Neural progenitor cell (in vitro differentiated cells): Measurements from ENCODE around the gene RHBG. TPM values are rescaled to one million over a fixed set of nuclear protein-coding genes. Genes with fewer than 3 reads are reported as not detected.

ENCODE experiments used
- DNase-seq: peaks from one replicate; pipeline ENCODE4 v3.0.0-alpha.2; 2016; ENCODE audit warnings: low spot score
- H2AFZ ChIP-seq: fragments of 200-600 bp; sonication (generic); replicated peaks from 2 replicates; pipeline ENCODE4 v1.6.1; 2016; ENCODE audit warnings: antibody characterized with exemption
- H3F3A ChIP-seq: fragments of 200-600 bp; sonication (generic); 2 replicates; pipeline ENCODE4 v1.6.1; 2016; ENCODE audit warnings: antibody characterized with exemption, low read depth
- H3K27ac ChIP-seq: fragments of 200-600 bp; sonication (generic); 2 replicates; pipeline ENCODE4 v1.5.1; 2016; ENCODE audit warnings: mild to moderate bottlenecking
- H3K27me3 ChIP-seq: fragments of 200-600 bp; sonication (generic); 2 replicates; pipeline ENCODE4 v1.6.1; 2016; ENCODE audit warnings: mild to moderate bottlenecking, moderate library complexity
- H3K36me3 ChIP-seq: fragments of 200-600 bp; sonication (generic); 2 replicates; pipeline ENCODE4 v1.5.1; 2016
- H3K4me1 ChIP-seq: fragments of 200-600 bp; sonication (generic); 2 replicates; pipeline ENCODE4 v1.6.1; 2016; ENCODE audit warnings: mixed run types
- H3K4me2 ChIP-seq: fragments of 200-600 bp; sonication (generic); 2 replicates; pipeline ENCODE4 v1.6.1; 2016
- H3K4me3 ChIP-seq: fragments of 200-600 bp; sonication (generic); 2 replicates; pipeline ENCODE4 v1.5.1; 2016
- H3K79me2 ChIP-seq: fragments of 200-600 bp; sonication (generic); 2 replicates; pipeline ENCODE4 v1.6.1; 2016; ENCODE audit warnings: low read depth
- H3K9ac ChIP-seq: fragments of 200-600 bp; sonication (generic); 2 replicates; pipeline ENCODE4 v1.6.1; 2016
- H3K9me3 ChIP-seq: fragments of 200-600 bp; sonication (generic); 2 replicates; pipeline ENCODE4 v1.5.1; 2016; ENCODE audit warnings: low read depth
- H4K20me1 ChIP-seq: fragments of 200-600 bp; sonication (generic); 2 replicates; pipeline ENCODE4 v1.6.1; 2016; ENCODE audit warnings: low read depth
- H3K27ac Mint-ChIP-seq: 3 replicates; pipeline ENCODE4 v1.8.0; 2021; ENCODE audit warnings: mixed read lengths
- H3K27me3 Mint-ChIP-seq: 2 replicates; pipeline ENCODE4 v1.8.0; 2022; ENCODE audit warnings: low read depth, mild to moderate bottlenecking, inconsistent platforms, moderate library complexity, mixed read lengths; ENCODE audit not compliant: insufficient read depth
- H3K36me3 Mint-ChIP-seq: 3 replicates; pipeline ENCODE4 v1.8.0; 2021; ENCODE audit warnings: mixed read lengths
- H3K4me1 Mint-ChIP-seq: 3 replicates; pipeline ENCODE4 v1.8.0; 2021; ENCODE audit warnings: mixed read lengths
- H3K4me3 Mint-ChIP-seq: 3 replicates; pipeline ENCODE4 v1.8.0; 2021; ENCODE audit warnings: mild to moderate bottlenecking, moderate library complexity, mixed read lengths
- H3K9me3 Mint-ChIP-seq: 3 replicates; pipeline ENCODE4 v1.8.0; 2020; ENCODE audit warnings: mixed read lengths
- CTCF ChIP-seq: fragments of 200-600 bp; sonication (generic); IDR thresholded peaks from 2 replicates; pipeline ENCODE4 v1.5.1; 2017; ENCODE audit warnings: antibody characterized with exemption, mild to moderate bottlenecking
- EZH2 ChIP-seq: fragments of 200-600 bp; sonication (generic); IDR thresholded peaks from 2 replicates; pipeline ENCODE4 v1.6.1; 2017; ENCODE audit warnings: antibody characterized with exemption, mild to moderate bottlenecking, moderate library complexity
- EZH2phosphoT487 ChIP-seq: fragments of 200-600 bp; sonication (generic); IDR thresholded peaks from 2 replicates; pipeline ENCODE4 v1.6.1; 2017; ENCODE audit warnings: antibody characterized with exemption
- total RNA-seq: library from RNA; depleted of rRNA; stranded (reverse); fragments of >200 nt; gene quantifications from 2 replicates; pipeline ENCODE4 v1.2.3, GENCODE V29; 2015; ENCODE audit warnings: low replicate concordance

The RHBG gene
- total RNA-seq, 1 donor from 2014 or later: not detected

- H3K4me3 Mint-ChIP-seq: no peak overlapping the region
- peaks cover 44% of the 10 kb centered on the region for H3K27me3 Mint-ChIP-seq
- no peaks in the 10 kb centered on the region for H3K36me3 Mint-ChIP-seq
These were observed 9.8 kb upstream of the RHBG start for GRCh38 chr1:156359249-156359648.

DNA sequence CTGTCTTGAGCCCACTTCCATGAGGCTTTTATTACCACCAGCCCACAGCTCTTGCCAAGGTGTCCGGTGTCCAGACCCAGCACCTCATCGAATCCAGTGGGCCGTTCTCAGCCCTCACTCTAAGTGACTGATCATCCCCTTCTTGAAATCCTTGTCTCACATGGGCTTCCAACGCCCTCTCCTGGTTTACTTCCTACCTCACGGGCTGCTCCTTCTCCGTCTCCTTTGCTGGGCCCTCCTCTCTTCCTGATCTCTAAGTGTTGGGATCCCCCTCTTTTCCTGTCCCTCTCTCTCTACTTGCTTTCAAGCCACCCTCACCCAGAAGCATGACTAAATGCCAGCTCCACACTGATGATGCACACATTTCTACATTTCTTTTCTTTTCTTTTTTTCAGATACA is 9.0 kb upstream of the RHBG start:
- Histone ChIP-seq H3K4me2 (no peak overlapping the region), H3K4me3 (no peak overlapping the region), H3K36me3 (no peaks in the 10 kb centered on the region), H3F3A (peaks cover 4% of the 10 kb centered on the region), H3K9me3 (no peaks in the 10 kb centered on the region), H3K27me3 (peaks cover 40% of the 10 kb centered on the region), H3K79me2 (no peaks in the 10 kb centered on the region), H3K27ac (no peak overlapping the region), H2AFZ (no peak overlapping the region), H4K20me1 (no peaks in the 10 kb centered on the region), H3K4me1 (peaks cover 4% of the 10 kb centered on the region), H3K9ac (no peak overlapping the region)
- Mint-ChIP-seq H3K27me3 (peaks cover 42% of the 10 kb centered on the region), H3K9me3 (no peaks in the 10 kb centered on the region), H3K27ac (no peak overlapping the region), H3K4me3 (no peak overlapping the region), H3K4me1 (peaks cover 14% of the 10 kb centered on the region), H3K36me3 (no peaks in the 10 kb centered on the region)
- DNase-seq: peak; percentile 64
- TF ChIP-seq EZH2 (no peak), CTCF (peak; percentile 51)

More at GRCh38 chr1:156359249-156359648, 9.8 kb upstream of the RHBG start:
- Mint-ChIP-seq H3K27ac (no peak overlapping the region), H3K4me1 (peaks cover 14% of the 10 kb centered on the region), H3K9me3 (no peaks in the 10 kb centered on the region)
- H4K20me1 ChIP-seq: no peaks in the 10 kb centered on the region
- no peak overlapping the region for H3K4me3 ChIP-seq
- no peak overlapping the region for H3K27ac ChIP-seq
- peaks cover 4% of the 10 kb centered on the region for H3F3A ChIP-seq
- peaks cover 46% of the 10 kb centered on the region for H3K27me3 ChIP-seq
- no peaks in the 10 kb centered on the region for H3K36me3 ChIP-seq
- no peak overlapping the region for H2AFZ ChIP-seq
- no peaks in the 10 kb centered on the region for H3K79me2 ChIP-seq
- H3K4me1 ChIP-seq: peaks cover 4% of the 10 kb centered on the region
- H3K4me2 ChIP-seq: no peak overlapping the region
- H3K9me3 ChIP-seq: no peaks in the 10 kb centered on the region
- DNase-seq: no peak
- TF ChIP-seq EZH2phosphoT487 (no peak), EZH2 (no peak), CTCF (no peak)
- no peak overlapping the region for H3K9ac ChIP-seq

DNA sequence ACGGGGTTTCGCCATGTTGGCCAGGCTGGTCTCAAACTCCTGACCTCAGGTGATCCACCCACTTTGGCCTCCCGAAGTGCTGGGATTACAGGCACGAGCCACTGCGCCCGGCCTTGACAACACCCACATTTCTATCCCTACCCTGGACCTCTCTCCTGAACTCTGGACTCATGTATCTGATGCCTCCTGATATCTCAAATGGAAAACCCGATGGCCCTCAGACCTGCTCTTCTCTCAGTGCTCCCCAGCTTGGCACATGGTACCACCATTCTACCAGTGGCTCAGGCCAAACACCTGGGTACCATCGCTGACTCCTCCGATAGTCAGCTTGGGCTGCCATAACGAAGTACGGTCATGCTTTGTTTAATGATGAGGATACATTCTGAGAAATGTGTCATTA is 8.5 kb upstream of the RHBG start:
- no peak overlapping the region for H3K27ac ChIP-seq
- no peak overlapping the region for H3K9ac ChIP-seq
- H3K79me2 ChIP-seq: no peaks in the 10 kb centered on the region
- no peak overlapping the region for H3K4me2 ChIP-seq
- TF ChIP-seq EZH2 (no peak), CTCF (no peak), EZH2phosphoT487 (no peak)
- H3K4me3 ChIP-seq: no peak overlapping the region
- Mint-ChIP-seq H3K27me3 (peaks cover 44% of the 10 kb centered on the region), H3K4me1 (peaks cover 14% of the 10 kb centered on the region), H3K4me3 (no peak overlapping the region), H3K36me3 (no peaks in the 10 kb centered on the region), H3K9me3 (no peaks in the 10 kb centered on the region), H3K27ac (no peak overlapping the region)
- H3K27me3 ChIP-seq: peaks cover 42% of the 10 kb centered on the region
- no peaks in the 10 kb centered on the region for H3K36me3 ChIP-seq
- no peaks in the 10 kb centered on the region for H3K9me3 ChIP-seq
- no peak for DNase-seq
- peaks cover 4% of the 10 kb centered on the region for H3K4me1 ChIP-seq
- H2AFZ ChIP-seq: no peak overlapping the region
- H4K20me1 ChIP-seq: no peaks in the 10 kb centered on the region
- peaks cover 4% of the 10 kb centered on the region for H3F3A ChIP-seq
